HepG2 (cell line): ENCODE measurements around the gene PDHX. TPM values are rescaled to one million over a fixed set of nuclear protein-coding genes. Genes with fewer than 3 reads are reported as not detected.

Experiments
- BHLHE40 ChIP-seq: IDR thresholded peaks from 2 replicates; pipeline ENCODE4 v1.6.1; 2011; ENCODE audit warnings: low read length, improper control_type of control experiment
- FOXA3 ChIP-seq: IDR thresholded peaks from 2 replicates; pipeline ENCODE4 v1.6.1; 2016; ENCODE audit warnings: missing genetic modification reagents, missing compliant biosample characterization
- GZF1 ChIP-seq: sonication (generic); formaldehyde crosslinking; IDR thresholded peaks from 2 replicates; pipeline ENCODE4 v1.5.1; 2020; ENCODE audit warnings: mild to moderate bottlenecking, missing genetic modification reagents
- HNRNPH1 ChIP-seq: fragments of 200-400 bp; formaldehyde crosslinking; optimal IDR thresholded peaks from 2 replicates; pipeline ENCODE3; 2017; ENCODE audit warnings: mild to moderate bottlenecking, low read depth, low read length
- KAT2B ChIP-seq: fragments of 150-350 bp; IDR thresholded peaks from 2 replicates; pipeline ENCODE4 v1.6.1; 2014; ENCODE audit warnings: low read depth, low read length, borderline replicate concordance
- PRMT3 ChIP-seq: sonication (generic); formaldehyde crosslinking; IDR thresholded peaks from 2 replicates; pipeline ENCODE4 v1.8.1; 2022; ENCODE audit warnings: low read depth, mild to moderate bottlenecking, moderate library complexity, missing genetic modification reagents, borderline replicate concordance
- TOPORS ChIP-seq: sonication (generic); formaldehyde crosslinking; IDR thresholded peaks from 2 replicates; pipeline ENCODE4 v1.8.0; 2023; ENCODE audit warnings: mild to moderate bottlenecking, missing genetic modification reagents
- ZBTB25 ChIP-seq: IDR thresholded peaks from 2 replicates; pipeline ENCODE4 v1.6.1; 2018; ENCODE audit warnings: missing genetic modification reagents
- ZFYVE20 ChIP-seq: sonication (generic); formaldehyde crosslinking; IDR thresholded peaks from 2 replicates; pipeline ENCODE4 v1.8.0; 2023; ENCODE audit warnings: low read depth, mild to moderate bottlenecking, moderate library complexity, missing genetic modification reagents, borderline replicate concordance
- ZNF329 ChIP-seq: sonication (generic); formaldehyde crosslinking; IDR thresholded peaks from 2 replicates; pipeline ENCODE4 v1.9.0; 2021; ENCODE audit warnings: low read depth, mild to moderate bottlenecking, missing genetic modification reagents
- ZNF33B ChIP-seq: sonication (generic); formaldehyde crosslinking; IDR thresholded peaks from 2 replicates; pipeline ENCODE4 v1.5.1; 2020; ENCODE audit warnings: mild to moderate bottlenecking, missing genetic modification reagents
- ZNF512 ChIP-seq: sonication (generic); formaldehyde crosslinking; IDR thresholded peaks from 2 replicates; pipeline ENCODE4 v1.4.0; 2020; ENCODE audit warnings: mild to moderate bottlenecking, missing genetic modification reagents
- ZNF652 ChIP-seq: IDR thresholded peaks from 2 replicates; pipeline ENCODE4 v1.6.1; 2016; ENCODE audit warnings: low read depth, borderline replicate concordance
- ZNF687 ChIP-seq: sonication (generic); formaldehyde crosslinking; IDR thresholded peaks from 2 replicates; pipeline ENCODE4 v1.5.1; 2020; ENCODE audit warnings: mild to moderate bottlenecking, missing genetic modification reagents, moderate library complexity
- polyA plus RNA-seq, 8 experiments: library from polyadenylated mRNA; depleted of rRNA in 3 of 8; stranded (reverse) in 7 of 8; unstranded in 1 of 8; fragments of >200 nt; fragmentation: Illumina TruSeq in 4 of 8; extraction: Trizol in 4 of 8; gene quantifications; 2 replicates each; pipeline versions ENCODE4 v1.2.1 to v1.2.3, GENCODE V29; 2011 to 2016; ENCODE audit warnings: low read depth in 4 of 8, missing spikeins in 1 of 8, mixed read lengths in 1 of 8; ENCODE audit not compliant: insufficient read depth in 1 of 8
- total RNA-seq, 5 experiments: library from RNA; depleted of rRNA; stranded (reverse); fragments of >200 nt; fragmentation: Illumina TruSeq; extraction: Trizol; gene quantifications; 2 replicates each; pipeline ENCODE4 v1.2.3, GENCODE V29; 2016; ENCODE audit warnings: low read depth in 1 of 5
- TF ChIP-seq, protein P1 (sequence below): sonication (generic); formaldehyde crosslinking; IDR thresholded peaks from 2 replicates; pipeline ENCODE4 v1.4.0; 2020; ENCODE audit warnings: mild to moderate bottlenecking, missing genetic modification reagents, borderline replicate concordance

The PDHX gene
- total and polyA plus RNA-seq, 2 of the 13 experiments (the other 11 are each of a cell fraction or from before 2014, with no cell fraction given), result 41.0 to 73.8 TPM

DNA sequence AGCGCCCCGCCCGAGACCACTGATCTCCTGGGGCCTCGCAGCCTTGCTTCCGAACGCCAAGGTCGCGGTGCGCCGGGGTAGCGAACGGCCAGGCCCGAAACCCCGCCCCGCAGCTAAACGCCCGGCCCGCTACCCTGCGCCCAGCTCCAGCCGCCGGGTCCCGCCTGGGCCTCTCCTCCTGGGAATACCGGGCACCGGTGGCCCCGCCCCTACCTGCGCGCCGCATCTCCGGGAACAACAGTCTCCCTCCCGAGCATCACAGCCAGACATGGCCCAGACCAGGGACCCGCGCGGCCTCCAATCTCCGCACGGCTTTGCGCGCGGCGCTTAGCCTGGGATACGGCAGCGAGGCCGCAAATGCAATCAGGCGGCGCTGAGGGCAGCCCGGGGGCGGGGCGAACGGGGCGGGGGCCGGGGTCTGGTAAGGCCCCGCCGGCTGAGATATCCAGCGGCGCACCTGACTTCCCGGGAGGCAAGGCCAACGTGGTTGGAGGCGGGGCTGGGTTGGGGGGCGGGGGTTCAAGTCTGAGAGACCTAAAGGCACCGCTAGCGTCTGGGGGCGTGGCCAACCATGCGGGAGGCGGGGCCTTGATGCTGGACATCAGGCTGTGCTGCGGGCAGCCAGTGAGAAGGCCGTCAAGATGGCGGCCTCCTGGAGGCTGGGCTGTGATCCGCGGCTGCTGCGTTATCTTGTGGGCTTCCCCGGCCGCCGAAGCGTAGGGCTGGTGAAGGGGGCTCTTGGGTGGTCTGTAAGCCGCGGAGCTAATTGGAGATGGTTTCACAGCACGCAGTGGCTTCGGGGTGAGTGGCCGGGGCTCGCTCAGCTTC lies at the start of gene PDHX, which contains the start of gene APIP (continued):
- TF ChIP-seq ZNF512 (CRISPR knock-in tag) (0 out of 2 replicates have a peak, but pooled peaks have one; percentile 3), GZF1 (CRISPR knock-in tag) (peak; percentile 54; the same call in 1 of the 2 replicates), ZFYVE20 (CRISPR knock-in tag) (no peak), ZBTB25 (peak; percentile 94), ZNF687 (CRISPR knock-in tag) (peak; percentile 94), KAT2B (no peak), ZNF329 (CRISPR knock-in tag) (0 out of 2 replicates have a peak, but pooled peaks have one; percentile 63), TOPORS (peak; percentile 71), ZNF33B (no peak; the same call in 1 of the 2 replicates), FOXA3 (no peak), HNRNPH1 (no peak), BHLHE40 (peak; percentile 39; the same call in 1 of the 2 replicates), PRMT3 (CRISPR knock-in tag) (0 out of 2 replicates have a peak, but pooled peaks have one; percentile 20), ZNF652 (CRISPR knock-in tag) (no peak)
- TF ChIP-seq, protein P1, sequence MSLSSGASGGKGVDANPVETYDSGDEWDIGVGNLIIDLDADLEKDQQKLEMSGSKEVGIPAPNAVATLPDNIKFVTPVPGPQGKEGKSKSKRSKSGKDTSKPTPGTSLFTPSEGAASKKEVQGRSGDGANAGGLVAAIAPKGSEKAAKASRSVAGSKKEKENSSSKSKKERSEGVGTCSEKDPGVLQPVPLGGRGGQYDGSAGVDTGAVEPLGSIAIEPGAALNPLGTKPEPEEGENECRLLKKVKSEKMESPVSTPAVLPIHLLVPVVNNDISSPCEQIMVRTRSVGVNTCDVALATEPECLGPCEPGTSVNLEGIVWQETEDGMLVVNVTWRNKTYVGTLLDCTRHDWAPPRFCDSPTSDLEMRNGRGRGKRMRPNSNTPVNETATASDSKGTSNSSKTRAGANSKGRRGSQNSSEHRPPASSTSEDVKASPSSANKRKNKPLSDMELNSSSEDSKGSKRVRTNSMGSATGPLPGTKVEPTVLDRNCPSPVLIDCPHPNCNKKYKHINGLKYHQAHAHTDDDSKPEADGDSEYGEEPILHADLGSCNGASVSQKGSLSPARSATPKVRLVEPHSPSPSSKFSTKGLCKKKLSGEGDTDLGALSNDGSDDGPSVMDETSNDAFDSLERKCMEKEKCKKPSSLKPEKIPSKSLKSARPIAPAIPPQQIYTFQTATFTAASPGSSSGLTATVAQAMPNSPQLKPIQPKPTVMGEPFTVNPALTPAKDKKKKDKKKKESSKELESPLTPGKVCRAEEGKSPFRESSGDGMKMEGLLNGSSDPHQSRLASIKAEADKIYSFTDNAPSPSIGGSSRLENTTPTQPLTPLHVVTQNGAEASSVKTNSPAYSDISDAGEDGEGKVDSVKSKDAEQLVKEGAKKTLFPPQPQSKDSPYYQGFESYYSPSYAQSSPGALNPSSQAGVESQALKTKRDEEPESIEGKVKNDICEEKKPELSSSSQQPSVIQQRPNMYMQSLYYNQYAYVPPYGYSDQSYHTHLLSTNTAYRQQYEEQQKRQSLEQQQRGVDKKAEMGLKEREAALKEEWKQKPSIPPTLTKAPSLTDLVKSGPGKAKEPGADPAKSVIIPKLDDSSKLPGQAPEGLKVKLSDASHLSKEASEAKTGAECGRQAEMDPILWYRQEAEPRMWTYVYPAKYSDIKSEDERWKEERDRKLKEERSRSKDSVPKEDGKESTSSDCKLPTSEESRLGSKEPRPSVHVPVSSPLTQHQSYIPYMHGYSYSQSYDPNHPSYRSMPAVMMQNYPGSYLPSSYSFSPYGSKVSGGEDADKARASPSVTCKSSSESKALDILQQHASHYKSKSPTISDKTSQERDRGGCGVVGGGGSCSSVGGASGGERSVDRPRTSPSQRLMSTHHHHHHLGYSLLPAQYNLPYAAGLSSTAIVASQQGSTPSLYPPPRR (CRISPR knock-in tag), result 0 out of 2 replicates have a peak, but pooled peaks have one; percentile 57
